GM23338 (cell line): ENCODE results near the gene ZNF644.

Source experiments
- CREB1 ChIP-seq: fragments of 250-450 bp; sonication (Bioruptor Pico); IDR thresholded peaks from 2 replicates; pipeline ENCODE4 v1.5.0; 2020; ENCODE audit warnings: low read depth, mild to moderate bottlenecking, moderate library complexity
- CTCF ChIP-seq, 2 experiments: fragments of 200-600 bp in 1 of 2; sonication (generic) in 1 of 2; conservative IDR thresholded peaks; 2 replicates each; pipeline versions ENCODE4 v1.5.1 to v1.6.1; 2016 to 2017; ENCODE audit warnings: antibody characterized with exemption in 2 of 2, low read depth in 2 of 2, mild to moderate bottlenecking in 2 of 2, moderate library complexity in 1 of 2
- ETS1 ChIP-seq: IDR thresholded peaks from 2 replicates; pipeline ENCODE4 v1.6.1; 2016; ENCODE audit warnings: antibody characterized with exemption
- EZH2 ChIP-seq: fragments of 200-600 bp; sonication (generic); IDR thresholded peaks from one replicate; pipeline ENCODE4 v1.8.0; 2017; ENCODE audit warnings: antibody characterized with exemption, mild to moderate bottlenecking, low read depth; ENCODE audit not compliant: unreplicated experiment
- EZH2phosphoT487 ChIP-seq: fragments of 200-600 bp; sonication (generic); IDR thresholded peaks from one replicate; pipeline ENCODE4 v1.8.1; 2018; ENCODE audit warnings: antibody characterized with exemption; ENCODE audit not compliant: unreplicated experiment
- JUNB ChIP-seq: IDR thresholded peaks from one replicate; pipeline ENCODE4 v1.6.1; 2016; ENCODE audit warnings: antibody characterized with exemption; ENCODE audit not compliant: unreplicated experiment
- NANOG ChIP-seq: IDR thresholded peaks from 2 replicates; pipeline ENCODE4 v1.6.1; 2016; ENCODE audit warnings: antibody characterized with exemption, borderline replicate concordance
- POLR2AphosphoS5 ChIP-seq: IDR thresholded peaks from 2 replicates; pipeline ENCODE4 v1.6.1; 2016; ENCODE audit warnings: antibody characterized with exemption, low read depth
- REST ChIP-seq: IDR thresholded peaks from one replicate; pipeline ENCODE4 v1.6.1; 2018; ENCODE audit warnings: antibody characterized with exemption; ENCODE audit not compliant: unreplicated experiment
- ZNF114 ChIP-seq: fragments of 250-450 bp; sonication (Bioruptor Pico); IDR thresholded peaks from 2 replicates; pipeline ENCODE4 v1.5.0; 2020; ENCODE audit warnings: mild to moderate bottlenecking, moderate library complexity
- ZNF331 ChIP-seq: fragments of 250-450 bp; sonication (Bioruptor Pico); IDR thresholded peaks from 2 replicates; pipeline ENCODE4 v1.5.0; 2020; ENCODE audit warnings: low read depth, mild to moderate bottlenecking, moderate library complexity
- TF ChIP-seq, protein P1 (sequence below): fragments of 250-450 bp; sonication (Bioruptor Pico); IDR thresholded peaks from 2 replicates; pipeline ENCODE4 v1.5.0; 2020; ENCODE audit warnings: mild to moderate bottlenecking, moderate library complexity

- no peak for TF ChIP-seq CTCF (conservative IDR thresholded peaks at IDR 0.05; ENCODE audit: low read depth in 2 of 2)
- no peak for TF ChIP-seq POLR2AphosphoS5
- no peak for TF ChIP-seq EZH2phosphoT487
- TF ChIP-seq REST: no peak
- no peak for TF ChIP-seq EZH2
- TF ChIP-seq, protein P1, sequence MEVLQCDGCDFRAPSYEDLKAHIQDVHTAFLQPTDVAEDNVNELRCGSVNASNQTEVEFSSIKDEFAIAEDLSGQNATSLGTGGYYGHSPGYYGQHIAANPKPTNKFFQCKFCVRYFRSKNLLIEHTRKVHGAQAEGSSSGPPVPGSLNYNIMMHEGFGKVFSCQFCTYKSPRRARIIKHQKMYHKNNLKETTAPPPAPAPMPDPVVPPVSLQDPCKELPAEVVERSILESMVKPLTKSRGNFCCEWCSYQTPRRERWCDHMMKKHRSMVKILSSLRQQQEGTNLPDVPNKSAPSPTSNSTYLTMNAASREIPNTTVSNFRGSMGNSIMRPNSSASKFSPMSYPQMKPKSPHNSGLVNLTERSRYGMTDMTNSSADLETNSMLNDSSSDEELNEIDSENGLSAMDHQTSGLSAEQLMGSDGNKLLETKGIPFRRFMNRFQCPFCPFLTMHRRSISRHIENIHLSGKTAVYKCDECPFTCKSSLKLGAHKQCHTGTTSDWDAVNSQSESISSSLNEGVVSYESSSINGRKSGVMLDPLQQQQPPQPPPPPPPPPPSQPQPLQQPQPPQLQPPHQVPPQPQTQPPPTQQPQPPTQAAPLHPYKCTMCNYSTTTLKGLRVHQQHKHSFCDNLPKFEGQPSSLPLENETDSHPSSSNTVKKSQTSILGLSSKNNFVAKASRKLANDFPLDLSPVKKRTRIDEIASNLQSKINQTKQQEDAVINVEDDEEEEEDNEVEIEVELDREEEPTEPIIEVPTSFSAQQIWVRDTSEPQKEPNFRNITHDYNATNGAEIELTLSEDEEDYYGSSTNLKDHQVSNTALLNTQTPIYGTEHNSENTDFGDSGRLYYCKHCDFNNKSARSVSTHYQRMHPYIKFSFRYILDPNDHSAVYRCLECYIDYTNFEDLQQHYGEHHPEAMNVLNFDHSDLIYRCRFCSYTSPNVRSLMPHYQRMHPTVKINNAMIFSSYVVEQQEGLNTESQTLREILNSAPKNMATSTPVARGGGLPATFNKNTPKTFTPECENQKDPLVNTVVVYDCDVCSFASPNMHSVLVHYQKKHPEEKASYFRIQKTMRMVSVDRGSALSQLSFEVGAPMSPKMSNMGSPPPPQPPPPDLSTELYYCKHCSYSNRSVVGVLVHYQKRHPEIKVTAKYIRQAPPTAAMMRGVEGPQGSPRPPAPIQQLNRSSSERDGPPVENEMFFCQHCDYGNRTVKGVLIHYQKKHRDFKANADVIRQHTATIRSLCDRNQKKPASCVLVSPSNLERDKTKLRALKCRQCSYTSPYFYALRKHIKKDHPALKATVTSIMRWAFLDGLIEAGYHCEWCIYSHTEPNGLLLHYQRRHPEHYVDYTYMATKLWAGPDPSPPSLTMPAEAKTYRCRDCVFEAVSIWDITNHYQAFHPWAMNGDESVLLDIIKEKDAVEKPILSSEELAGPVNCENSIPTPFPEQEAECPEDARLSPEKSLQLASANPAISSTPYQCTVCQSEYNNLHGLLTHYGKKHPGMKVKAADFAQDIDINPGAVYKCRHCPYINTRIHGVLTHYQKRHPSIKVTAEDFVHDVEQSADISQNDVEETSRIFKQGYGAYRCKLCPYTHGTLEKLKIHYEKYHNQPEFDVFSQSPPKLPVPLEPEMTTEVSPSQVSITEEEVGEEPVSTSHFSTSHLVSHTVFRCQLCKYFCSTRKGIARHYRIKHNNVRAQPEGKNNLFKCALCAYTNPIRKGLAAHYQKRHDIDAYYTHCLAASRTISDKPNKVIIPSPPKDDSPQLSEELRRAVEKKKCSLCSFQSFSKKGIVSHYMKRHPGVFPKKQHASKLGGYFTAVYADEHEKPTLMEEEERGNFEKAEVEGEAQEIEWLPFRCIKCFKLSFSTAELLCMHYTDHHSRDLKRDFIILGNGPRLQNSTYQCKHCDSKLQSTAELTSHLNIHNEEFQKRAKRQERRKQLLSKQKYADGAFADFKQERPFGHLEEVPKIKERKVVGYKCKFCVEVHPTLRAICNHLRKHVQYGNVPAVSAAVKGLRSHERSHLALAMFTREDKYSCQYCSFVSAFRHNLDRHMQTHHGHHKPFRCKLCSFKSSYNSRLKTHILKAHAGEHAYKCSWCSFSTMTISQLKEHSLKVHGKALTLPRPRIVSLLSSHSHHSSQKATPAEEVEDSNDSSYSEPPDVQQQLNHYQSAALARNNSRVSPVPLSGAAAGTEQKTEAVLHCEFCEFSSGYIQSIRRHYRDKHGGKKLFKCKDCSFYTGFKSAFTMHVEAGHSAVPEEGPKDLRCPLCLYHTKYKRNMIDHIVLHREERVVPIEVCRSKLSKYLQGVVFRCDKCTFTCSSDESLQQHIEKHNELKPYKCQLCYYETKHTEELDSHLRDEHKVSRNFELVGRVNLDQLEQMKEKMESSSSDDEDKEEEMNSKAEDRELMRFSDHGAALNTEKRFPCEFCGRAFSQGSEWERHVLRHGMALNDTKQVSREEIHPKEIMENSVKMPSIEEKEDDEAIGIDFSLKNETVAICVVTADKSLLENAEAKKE (CRISPR knock-in tag): no peak
- no peak for TF ChIP-seq CREB1 (CRISPR knock-in tag)
- no peak for TF ChIP-seq NANOG
- TF ChIP-seq ZNF114 (CRISPR knock-in tag): no peak
- no peak for TF ChIP-seq JUNB
- no peak for TF ChIP-seq ZNF331 (CRISPR knock-in tag)
- no peak for TF ChIP-seq ETS1
Measured at GRCh38 chr1:91024481-91025119, 2.8 kb upstream of the ZNF644 start.
